ENCODE data around the gene PRDM16. TPM values are rescaled to one million over a fixed set of nuclear protein-coding genes. Genes with fewer than 3 reads are reported as not detected.

Gene PRDM16
- total RNA-seq, 1 experiment from 2014 or later, result 6.1 TPM

- H3K9me2 ChIP-seq (ENCODE audit: insufficient read depth), result no peaks in the 10 kb centered on the region
- H3K9ac ChIP-seq (ENCODE audit: low read length), result no peak overlapping the region
- H3K27me3 ChIP-seq (ENCODE audit: insufficient read depth, low read length), result no peaks in the 10 kb centered on the region
- CTCF ChIA-PET, result no interaction called here
- no peak overlapping the region for H3K4me2 ChIP-seq (ENCODE audit: low read length)
- ATAC-seq, result no peak
- intact Hi-C loops (cut with micrococcal nuclease), result no loop called here
- H3K27ac ChIP-seq (ENCODE audit: low read depth, low read length), result no peak overlapping the region
- no TSS peak for BruUV-seq (replicated peaks)
- no peaks in the 10 kb centered on the region for H3K9me3 ChIP-seq (ENCODE audit: control insufficient read depth in 1 of 2, insufficient read depth in 1 of 2, low read depth in 1 of 2, low read length in 2 of 2)
- no peak overlapping the region for H3K4me3 ChIP-seq (replicated peaks in 1 of 2; ENCODE audit: low read depth in 1 of 2, low read length in 2 of 2)
- POLR2A ChIA-PET, result no interaction called here
- no peak for TF ChIP-seq ZNF274 (IDR thresholded peaks at IDR 0.05; ENCODE audit: low read depth, low read length)
- no peak for TF ChIP-seq CTCF (IDR thresholded peaks at IDR 0.05 in 2 of 3, conservative IDR thresholded peaks at IDR 0.05 in 1 of 3; ENCODE audit: borderline replicate concordance in 1 of 3, insufficient read depth in 1 of 3, low read depth in 2 of 3, low read length in 2 of 3)
- no peak for TF ChIP-seq ZFX (IDR thresholded peaks at IDR 0.05)
- TF ChIP-seq EGR1 (IDR thresholded peaks at IDR 0.05; ENCODE audit: low read depth), result no peak
- TF ChIP-seq ATF3 (IDR thresholded peaks at IDR 0.05), result no peak
- no peak for TF ChIP-seq TCF7L2 (IDR thresholded peaks at IDR 0.05; ENCODE audit: borderline replicate concordance, extremely low read depth, insufficient read depth, insufficient read length)
- no peak for TF ChIP-seq SRF (IDR thresholded peaks at IDR 0.05; ENCODE audit: low read depth)
- TF ChIP-seq JUND (IDR thresholded peaks at IDR 0.05), result no peak
- no peak for TF ChIP-seq MAX (IDR thresholded peaks at IDR 0.05)
- TF ChIP-seq SIN3A (IDR thresholded peaks at IDR 0.05; ENCODE audit: low read depth), result no peak
- TF ChIP-seq REST (IDR thresholded peaks at IDR 0.05; ENCODE audit: low read depth), result no peak
- TF ChIP-seq RAD21 (IDR thresholded peaks at IDR 0.05; ENCODE audit: low read depth), result no peak
- no peak for TF ChIP-seq ELF1 (IDR thresholded peaks at IDR 0.05; ENCODE audit: borderline replicate concordance, low read depth)
- TF ChIP-seq YY1 (IDR thresholded peaks at IDR 0.05; ENCODE audit: extremely low read depth, insufficient replicate concordance, low read depth, low read length), result no peak
- TF ChIP-seq ZBTB33 (IDR thresholded peaks at IDR 0.05; ENCODE audit: extremely low read depth, insufficient replicate concordance, low read length), result no peak
- H2AFZ ChIP-seq (ENCODE audit: low read depth, low read length, poor library complexity, severe bottlenecking), result no peak overlapping the region
- no peaks in the 10 kb centered on the region for H3K36me3 ChIP-seq (ENCODE audit: control insufficient read depth in 1 of 2, insufficient read depth in 2 of 2, low read length in 2 of 2)
- H3K4me1 ChIP-seq (ENCODE audit: control insufficient read depth in 1 of 2, insufficient read depth in 2 of 2, low read length in 2 of 2), result no peaks in the 10 kb centered on the region
- DNase-seq (ENCODE audit: low read depth, low spot score), result no peak
- RAD21 ChIA-PET (ENCODE audit: low non-redundant PET in 1 of 2, low total read pairs in 2 of 2, uncharacterized antibody in 2 of 2, unreplicated experiment in 2 of 2), result no interaction called here
- no peaks in the 10 kb centered on the region for H3K79me2 ChIP-seq (ENCODE audit: insufficient read depth, low read length)
- H4K20me1 ChIP-seq (ENCODE audit: insufficient read depth), result no peaks in the 10 kb centered on the region
Observed at GRCh38 chr1:3378411-3379208, 309.6 kb downstream of the PRDM16 start.
